NCI-H128 (cell line): ENCODE measurements around the gene CLASP1.
"Not testable (repeated sequence)": the region's sequence is repeated elsewhere in the genome, so short reads cannot be mapped to it uniquely, and the experiment has no call there.

Experiments used
- DNase-seq: peaks from one replicate; lab custom pipeline; 2025; ENCODE audit not compliant: unreplicated experiment; lab: John Stamatoyannopoulos, UW

The CLASP1 gene

DNA sequence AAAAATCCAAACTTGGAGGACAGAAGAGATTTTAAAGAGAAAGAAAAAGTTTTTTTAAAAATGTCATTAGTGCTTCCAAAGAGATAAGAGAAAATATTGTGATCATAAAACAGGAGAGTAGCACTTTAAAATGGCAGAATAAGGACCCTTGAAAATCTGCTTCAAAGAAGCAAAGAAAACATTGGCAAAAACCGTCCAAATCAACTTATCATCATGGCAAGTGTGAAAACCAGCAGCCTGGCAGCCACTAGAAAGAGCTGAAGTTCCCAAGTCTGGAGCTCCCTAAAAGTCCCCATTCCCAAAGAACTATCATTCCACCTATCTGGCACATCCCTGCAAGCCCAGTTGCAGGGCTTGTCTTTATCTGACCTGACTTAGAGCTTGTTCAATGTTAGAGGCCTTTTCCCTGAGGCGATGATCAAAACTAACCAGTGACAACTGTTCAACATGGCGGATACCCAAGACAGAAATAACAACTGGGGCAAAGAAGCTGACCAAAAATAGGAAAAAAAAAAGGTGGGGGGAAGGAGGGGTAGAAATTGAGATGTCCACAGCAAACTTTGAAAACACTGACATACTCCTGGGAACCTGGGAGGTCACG, 143.2 kb downstream of the CLASP1 start:
- no peak for DNase-seq

DNA sequence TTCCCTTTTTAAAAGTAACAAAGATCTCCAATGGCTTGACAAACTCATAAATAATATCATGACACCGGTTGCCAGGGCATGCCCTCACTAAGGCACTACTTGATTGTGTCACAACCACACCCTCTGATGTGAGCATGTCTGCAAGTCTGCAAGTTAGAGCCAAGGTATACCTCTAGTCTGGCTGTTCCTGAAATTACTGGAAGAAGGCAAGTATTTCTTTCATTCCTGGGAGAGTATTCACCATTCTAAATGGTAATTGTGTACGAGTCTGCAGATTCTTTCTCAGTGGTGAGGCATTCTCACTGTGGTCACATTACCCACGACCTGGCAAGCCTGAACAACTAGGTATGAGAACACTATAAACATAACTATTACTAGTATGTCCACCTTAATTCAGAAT, 144.3 kb downstream of the CLASP1 start:
- DNase-seq = no peak

DNA sequence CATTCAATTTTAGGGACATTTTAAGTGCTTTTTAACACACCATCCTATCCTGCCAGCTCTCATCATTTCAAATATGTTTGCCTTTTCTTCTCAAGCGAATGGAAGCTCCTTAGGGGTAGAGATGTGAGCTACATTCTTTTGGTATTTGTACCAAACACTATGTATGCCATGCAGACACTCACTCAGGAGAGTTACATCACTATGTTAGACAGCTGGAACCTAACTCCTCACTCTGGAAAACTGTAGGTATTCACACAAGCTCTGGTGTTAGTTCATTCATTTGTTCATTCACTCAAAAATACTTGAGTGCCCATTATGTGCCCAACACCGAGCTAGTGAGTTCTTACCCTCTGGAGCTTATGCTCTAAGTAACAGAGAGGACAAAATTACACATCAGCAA, 144.9 kb downstream of the CLASP1 start:
- no peak for DNase-seq

DNA sequence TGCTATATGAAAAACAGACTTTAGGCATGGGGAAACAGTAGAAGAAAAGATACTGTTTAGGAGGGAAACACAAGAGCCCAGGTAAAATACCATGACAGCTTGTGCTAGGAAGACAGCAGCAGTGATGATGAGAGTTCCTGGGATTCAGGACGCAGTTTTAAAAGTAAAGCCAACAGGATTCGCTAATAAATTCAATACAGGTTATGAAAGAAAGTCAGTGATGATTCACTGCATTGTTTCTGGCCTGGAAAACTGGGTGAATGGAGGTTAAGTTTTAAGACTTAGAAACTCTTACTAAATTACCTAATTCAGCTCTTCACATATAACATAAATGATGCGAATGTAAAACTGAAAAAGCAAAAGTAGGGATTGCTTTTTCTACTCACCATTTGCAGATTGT, 146.5 kb downstream of the CLASP1 start:
- DNase-seq = no peak

DNA sequence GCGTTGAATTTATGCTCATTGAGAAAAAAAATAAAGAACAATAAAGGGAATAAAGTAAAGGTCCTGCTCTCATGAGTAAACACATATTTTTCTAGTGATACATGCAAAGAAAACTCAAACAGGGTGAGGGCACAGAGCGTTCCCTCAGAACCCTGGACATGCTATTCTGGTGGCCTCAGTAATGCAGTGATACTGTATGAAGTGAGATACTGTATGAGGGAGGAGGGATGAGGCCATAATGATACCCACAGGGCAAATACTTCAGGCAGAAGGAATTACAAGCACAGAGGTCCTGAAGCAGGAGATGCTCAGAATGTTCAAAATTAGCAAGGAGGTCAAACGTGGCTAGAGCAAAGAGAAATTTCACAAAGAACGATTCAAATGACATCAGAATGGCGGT, 147.0 kb downstream of the CLASP1 start:
- DNase-seq = no peak

DNA sequence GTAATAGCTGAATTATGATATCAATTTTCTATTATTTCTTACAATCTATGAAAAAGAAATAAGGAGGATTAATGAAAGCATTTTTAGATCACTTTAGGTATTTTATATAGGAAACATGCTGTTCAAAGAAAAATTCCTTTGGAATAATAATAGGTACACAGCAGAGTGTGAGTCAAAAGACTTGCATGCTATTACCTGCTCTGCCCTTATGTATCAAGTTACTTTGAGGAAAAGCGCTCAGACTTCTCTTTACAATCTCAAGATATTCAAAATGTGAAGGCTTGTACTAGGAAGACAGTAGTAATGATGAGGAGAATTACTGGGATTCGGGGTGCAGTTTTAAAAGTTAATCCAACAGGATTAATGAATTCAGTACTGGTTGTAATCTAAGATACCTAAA, 147.7 kb downstream of the CLASP1 start:
- no peak for DNase-seq

DNA sequence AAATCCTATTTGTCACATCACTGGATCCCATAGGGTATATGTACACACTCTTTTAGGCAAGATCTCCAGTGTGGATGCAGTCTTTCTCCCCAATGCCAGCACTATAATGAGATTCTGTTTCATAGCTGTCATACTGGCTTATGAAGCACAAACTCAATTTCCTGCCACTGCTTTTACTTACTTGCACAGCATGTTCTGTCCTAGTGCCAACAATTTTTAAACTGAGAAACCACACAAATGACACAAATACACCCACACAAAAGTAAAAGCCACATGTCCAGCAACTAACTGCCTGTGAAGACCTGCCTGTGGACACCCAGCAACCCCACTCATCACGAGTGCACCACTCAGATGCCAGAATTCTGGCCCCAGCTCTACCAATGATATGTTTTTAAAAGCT, 148.2 kb downstream of the CLASP1 start:
- no peak for DNase-seq

DNA sequence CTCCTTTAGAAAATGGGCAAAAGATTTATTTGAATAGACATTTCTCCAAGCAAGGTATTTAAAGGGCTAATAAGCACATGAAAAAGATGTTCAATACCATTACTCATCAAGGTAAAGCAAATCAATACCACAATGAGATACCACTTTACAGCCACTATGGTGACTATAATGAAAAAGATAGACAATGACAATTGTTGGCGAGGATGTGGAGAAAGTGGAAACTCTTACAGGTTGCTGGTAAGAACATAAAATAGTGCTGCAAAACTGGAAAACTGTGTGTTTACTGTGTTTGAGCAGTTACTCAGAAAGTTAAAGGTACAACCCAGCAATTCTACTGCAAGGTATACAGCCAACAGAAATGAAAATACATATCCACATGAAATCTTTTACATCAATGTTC, 150.5 kb downstream of the CLASP1 start:
- no peak for DNase-seq

DNA sequence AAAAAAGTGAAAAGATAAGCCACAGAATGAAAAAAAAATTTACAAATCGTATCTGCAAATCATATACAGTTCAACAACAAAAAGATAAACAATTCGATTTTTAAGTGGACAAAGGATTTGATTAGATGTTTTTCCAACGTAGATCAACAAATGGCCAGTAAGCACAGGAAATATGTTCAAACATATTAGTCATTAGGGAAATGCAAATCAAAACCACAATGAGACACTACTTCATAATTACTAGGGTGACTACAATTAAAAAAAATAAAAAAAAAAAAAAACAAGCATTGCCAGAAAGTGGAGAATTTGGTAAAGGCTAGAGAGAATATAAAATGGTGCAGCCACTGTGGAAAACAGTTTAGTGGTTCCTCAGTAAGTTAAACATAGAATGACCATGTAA, 156.9 kb downstream of the CLASP1 start:
- DNase-seq = no peak

DNA sequence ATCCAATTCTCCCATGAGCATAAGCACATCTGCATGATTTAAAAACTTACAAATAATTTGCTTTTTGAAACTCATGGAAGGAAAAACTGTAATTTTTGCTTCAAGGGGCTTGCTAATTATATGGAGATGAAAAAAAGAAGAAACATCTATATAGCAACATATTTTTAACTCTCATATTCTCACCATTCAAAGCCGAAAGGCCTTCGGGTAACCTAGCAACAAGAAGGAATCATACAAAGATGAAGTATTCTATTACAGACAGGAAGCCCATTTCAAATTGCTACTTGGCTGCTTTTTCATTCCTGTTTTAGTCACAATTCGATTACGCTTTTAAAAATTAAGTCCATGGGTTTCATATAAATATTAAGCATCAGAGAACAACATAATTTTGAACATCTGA, 157.7 kb downstream of the CLASP1 start:
- no peak for DNase-seq

DNA sequence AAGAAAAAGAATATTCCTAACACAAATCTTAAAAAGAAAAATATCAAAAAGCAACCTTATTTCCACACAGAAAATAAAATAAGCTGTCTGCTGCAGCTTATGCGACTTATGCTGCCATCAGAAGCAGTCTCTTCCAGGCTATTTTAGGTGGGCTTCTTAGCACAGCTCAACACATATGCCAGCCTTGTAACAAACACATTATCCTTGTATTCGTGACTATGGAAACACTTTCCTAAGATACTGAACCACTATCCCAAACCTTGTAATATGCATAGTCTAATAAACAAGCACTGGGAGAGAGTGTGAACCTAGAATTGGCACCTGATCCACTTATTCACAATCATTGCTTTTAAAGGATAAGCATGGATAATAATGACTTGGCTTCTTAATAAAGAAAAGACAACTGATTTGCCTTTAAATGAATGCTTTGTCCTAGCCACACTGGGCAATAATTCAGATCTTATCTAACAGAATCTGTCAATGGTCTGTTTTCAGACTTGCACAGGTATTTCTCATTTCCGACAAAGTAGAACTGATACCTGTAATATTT, 158.6 kb downstream of the CLASP1 start:
- no peak for DNase-seq

DNA sequence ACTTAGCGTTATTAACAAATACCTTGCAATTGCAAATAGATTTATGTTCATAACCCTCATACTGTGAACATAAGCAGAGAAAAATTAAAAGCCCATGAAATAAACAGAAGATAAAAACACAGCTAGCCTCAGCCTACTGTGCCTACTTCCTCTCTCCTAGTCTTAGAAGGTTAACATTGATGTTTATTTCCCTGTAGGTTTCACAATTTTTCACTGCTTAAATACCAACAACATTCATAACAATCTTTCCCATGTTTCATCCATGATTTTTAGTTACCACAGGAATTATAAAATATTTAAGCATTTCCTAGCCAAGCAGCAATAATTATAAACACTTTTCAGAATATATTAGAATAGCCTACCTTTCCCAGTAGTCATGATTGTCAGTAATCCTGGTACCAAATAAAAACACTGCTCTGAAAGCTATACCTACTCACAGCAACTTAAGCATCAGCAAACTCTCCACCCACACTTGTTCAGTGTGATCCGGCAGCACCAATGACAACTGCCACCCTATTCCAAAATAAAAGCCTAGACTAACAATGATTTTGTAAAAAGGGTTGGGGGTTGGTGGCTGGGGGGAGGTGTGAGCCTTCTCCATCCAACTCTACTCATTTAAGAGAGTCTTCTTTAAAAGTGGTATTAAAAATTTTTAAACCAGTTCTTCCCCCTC, 159.2 kb downstream of the CLASP1 start:
- DNase-seq = no peak

DNA sequence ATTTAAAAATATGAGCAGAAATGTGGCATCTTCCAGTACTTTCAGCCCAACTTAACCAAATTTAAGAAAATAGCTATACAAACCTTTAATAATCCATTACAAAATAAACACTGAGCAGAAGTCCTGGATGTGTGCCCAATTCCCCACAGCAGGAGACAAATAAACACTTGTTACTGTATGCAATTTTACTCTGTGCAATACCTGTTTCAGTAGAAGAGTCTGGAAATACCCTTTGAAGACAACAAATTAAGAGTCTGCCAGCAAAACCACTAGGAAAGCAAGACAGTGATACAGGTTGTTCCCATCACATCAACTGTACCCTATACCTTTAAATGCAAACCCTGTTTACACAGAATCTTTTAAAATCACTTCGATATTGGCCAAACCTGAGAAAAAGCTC, 160.0 kb downstream of the CLASP1 start:
- DNase-seq = peak; percentile 40

DNA sequence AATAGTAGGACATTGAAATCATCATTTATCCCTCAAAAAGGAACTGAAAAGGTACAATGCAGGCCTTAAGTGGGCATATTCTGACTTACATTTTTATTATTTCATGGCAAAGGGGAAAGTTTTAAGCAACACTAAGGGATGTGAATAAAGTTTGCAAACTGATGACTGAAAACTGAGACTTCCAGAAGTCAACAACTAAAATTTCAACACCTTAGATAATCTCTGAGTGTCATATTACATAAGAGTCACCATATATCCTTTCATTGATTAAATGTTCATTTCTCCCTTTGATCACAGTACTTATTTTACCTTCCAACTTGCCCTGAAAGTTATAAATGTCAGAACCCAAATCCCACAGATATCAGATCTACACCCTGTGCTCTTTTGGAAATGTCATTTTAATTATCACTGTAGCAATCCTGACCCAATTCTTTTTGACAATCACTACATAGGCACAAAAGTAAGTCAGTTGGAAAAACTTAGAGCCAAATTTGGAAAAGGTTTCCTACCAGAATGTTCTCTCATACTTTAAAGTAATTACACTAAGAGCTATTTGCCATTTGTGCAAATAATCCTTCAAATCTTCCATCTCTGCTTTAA, 163.0 kb downstream of the CLASP1 start:
- DNase-seq = no peak

DNA sequence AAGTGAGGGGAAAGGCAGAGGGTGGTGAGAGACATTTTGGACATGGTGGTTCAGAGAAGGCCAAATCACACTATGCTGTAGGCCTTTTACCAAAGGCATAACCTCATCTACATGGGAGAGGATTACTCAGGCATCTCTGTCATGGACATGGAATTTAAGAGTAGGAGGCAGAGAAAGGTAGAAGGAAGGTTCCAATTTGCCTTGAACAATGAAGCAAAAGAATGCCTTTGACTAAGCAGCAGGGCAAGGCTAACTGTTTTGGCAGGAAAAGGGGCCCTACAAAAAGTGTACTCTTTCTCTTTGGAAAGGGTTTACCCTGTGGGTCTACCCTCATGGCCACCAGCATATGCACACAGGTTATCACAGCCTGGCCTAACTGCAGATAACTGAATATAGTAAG, 164.2 kb downstream of the CLASP1 start:
- no peak for DNase-seq

DNA sequence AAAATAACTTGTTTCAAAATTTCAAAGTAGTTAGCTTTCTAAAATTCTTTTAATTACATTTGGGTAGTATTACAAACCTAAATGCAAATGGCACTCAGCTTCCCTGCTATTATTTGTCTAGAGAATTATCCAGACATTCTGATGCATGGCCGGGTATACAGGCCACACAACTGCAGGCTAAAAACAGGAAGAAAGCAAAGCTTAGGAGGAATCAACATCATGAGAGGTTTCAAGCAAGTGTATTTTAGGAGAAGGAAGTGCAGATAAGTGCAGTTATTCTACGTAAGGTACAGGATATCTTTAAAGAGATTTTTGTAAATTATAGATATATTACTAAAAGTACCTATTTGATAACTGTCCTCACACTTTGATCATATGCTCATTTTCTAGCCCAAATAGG, 165.4 kb downstream of the CLASP1 start:
- no peak for DNase-seq

DNA sequence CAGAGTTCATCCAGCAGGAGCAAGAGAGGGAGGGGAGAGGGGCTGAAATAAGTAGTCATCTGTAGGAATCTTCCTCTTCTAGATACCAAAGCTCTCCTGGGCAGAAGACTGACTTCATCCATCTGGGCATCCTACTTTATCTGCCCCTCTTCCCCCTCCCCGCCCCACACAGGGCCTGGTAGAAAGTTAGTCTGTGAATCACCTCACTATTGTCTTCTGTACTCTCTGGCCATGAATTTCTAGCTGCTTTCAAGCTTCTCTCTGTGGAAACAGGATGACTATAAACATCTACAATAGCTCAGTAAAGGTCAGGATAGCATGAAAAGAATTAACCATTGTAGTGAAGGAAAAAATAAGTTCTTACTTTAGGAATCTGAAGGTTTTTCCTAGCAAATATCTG, 166.2 kb downstream of the CLASP1 start:
- no peak for DNase-seq

DNA sequence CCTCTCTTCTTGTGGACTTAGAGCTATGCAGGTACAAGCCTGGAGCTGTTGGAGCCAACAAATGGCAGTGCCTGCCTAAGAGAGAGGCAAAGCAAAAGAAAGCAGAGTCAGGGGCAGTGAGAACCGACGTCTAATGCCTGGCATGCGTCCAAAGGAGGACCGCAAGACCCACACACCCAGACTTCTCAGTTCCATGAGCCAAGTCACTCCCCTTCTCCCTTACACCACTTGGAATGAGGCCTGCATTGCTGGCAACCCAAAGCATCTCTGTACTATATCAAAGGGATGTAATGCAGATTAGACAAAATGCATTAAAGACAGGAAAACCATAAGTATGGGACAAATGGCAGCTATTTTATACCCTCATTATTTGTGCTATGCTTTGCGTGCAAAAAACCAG, 168.4 kb downstream of the CLASP1 start:
- DNase-seq = no peak

DNA sequence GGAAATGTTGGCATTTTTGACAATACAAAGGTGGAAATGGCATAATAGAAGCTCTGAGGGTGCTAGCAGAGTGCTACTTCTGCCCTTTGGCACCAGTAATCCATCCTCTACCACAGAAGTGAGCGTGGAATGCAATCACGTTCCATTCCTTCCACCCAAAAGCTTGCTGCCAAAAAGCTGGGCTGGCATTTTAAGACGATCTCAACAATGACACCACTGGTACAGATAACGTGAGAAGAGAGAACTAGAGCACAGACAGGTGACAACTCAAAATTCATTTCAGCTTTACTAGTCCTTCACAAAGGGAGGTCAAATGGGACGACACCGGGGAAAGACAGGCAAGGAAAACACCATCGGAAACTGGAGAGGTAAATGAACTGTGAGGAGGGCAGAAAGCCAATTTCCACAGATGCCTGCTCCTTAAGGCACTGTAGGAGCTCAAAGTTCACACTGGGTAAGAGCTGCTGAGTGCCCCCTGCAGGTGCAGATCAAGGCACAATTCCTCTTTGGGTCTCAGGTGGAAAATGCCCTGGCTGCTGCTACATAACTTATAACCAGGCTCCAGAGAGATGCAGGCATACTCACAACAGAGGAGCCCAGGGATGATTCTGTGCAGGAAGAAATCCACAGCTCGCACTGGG, 169.3 kb downstream of the CLASP1 start:
- DNase-seq = no peak

DNA sequence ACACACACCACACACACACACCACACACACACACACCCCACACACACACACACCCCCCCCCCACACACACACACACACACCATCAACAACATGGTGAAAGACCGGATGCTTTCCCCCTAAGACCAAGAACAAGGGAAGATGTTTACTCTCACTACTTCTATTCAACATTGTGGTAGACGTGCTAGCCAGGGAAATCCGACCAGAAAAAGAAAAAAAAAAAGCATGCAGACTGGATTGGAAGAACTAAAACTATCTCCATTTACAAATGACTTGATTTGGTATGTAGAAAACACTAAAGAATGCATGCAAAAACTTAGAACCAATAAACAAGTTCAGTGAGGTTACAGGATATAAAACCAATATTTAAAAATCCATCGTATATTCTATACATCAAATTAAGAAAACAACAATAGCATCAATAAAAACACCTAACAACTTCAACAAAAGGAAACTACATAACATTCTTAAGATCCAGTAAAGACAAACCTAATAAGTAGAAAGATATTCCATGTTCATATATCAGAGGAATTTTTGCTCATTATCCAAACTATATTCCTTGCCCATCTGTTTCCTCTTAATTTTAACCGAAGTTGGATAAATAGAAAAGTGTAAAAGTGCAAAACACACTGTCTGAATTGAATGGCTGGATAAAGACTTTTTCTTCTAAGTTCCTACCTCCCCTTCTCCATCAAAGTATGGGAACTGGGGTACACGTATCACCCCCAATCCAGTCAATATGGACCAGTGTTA, 170.1 kb downstream of the CLASP1 start:
- DNase-seq = no peak

DNA sequence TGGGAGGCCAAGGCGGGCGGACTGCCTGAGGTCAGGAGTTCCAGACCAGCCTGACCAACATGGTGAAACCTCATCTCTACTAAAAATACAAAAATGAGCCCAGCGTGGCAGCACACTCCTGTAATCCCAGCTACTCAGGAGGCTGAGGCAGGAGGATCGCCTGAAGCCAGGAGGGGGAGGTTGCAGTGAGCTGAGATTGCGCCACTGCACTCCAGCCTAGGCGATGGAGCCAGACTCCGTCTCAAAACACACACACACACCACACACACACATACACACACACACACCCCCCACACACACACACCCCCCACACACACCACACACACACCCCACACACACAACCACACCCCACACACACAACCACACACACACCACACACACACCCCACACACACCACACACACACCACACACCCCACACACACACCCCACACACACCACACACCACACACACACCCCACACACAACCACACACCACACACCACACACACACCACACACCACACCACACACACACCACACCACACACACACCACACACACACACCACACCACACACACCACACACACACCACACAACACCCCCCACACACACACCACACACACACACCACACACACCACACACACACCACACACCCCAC, 170.8 kb downstream of the CLASP1 start:
- DNase-seq = not testable (repeated sequence)
